ENCODE results near the gene LGALS8. TPM values are rescaled to one million over a fixed set of nuclear protein-coding genes. Genes with fewer than 3 reads are reported as not detected.
"Not testable (repeated sequence)": the region's sequence is repeated elsewhere in the genome, so short reads cannot be mapped to it uniquely, and the experiment has no call there.

LGALS8 gene
- total RNA-seq, 5 donors from 2014 or later (not counting 1 experiment from before 2014, with no cell fraction given), result 106 to 147 (median 124) TPM

- ChIA-PET CTCF (no interaction called here), POLR2A (no interaction called here)
- no peaks in the 10 kb centered on the region for H3K9me3 ChIP-seq
- no peaks in the 10 kb centered on the region for H3K4me1 ChIP-seq (ENCODE audit: control insufficient read depth in 1 of 2, extremely low read depth in 1 of 2, insufficient read depth in 2 of 2, low read length in 2 of 2)
- Mint-ChIP-seq H3K27me3 (no peaks in the 10 kb centered on the region), H3K4me3 (no peak overlapping the region), H3K9me3 (no peaks in the 10 kb centered on the region), H3K36me3 (peaks cover 55% of the 10 kb centered on the region), H3K4me1 (no peaks in the 10 kb centered on the region), H3K27ac (peak overlapping the region in 1 of 2 donors; percentile 60)
- peaks cover 17 to 91% of the 10 kb centered on the region in 2 donors for H3K36me3 ChIP-seq (ENCODE audit: control insufficient read depth in 2 of 2, extremely low read depth in 1 of 2, insufficient read depth in 1 of 2, low read length in 1 of 2)
- no peak overlapping the region for H3K27ac ChIP-seq (ENCODE audit: low read length)
- DNase-seq, result no peak
- no peaks in the 10 kb centered on the region for H3K27me3 ChIP-seq (replicated peaks in 1 of 2; ENCODE audit: control insufficient read depth in 2 of 2, extremely low read depth in 1 of 2, insufficient read depth in 2 of 2, low read length in 1 of 2)
- 70% methylated on average over 2 of the region's 2 CpGs for WGBS (ENCODE audit: insufficient coverage)
- H3K4me3 ChIP-seq (ENCODE audit: control insufficient read depth in 1 of 2, extremely low read depth in 1 of 2, low read length in 1 of 2), result no peak overlapping the region
- no peak for ATAC-seq (replicated peaks in 1 of 4)
Measured at GRCh38 chr1:236561976-236562375, 38.2 kb downstream of the LGALS8 start.

GRCh38 chr1:236565530-236565929 lies 41.7 kb downstream of the LGALS8 start:
- H3K4me1 Mint-ChIP-seq, result no peaks in the 10 kb centered on the region
- no peak overlapping the region for H3K4me3 ChIP-seq (ENCODE audit: control insufficient read depth in 1 of 2, extremely low read depth in 1 of 2, low read length in 1 of 2)
- WGBS (ENCODE audit: insufficient coverage), result no CpG with 5 or more reads among the region's 5 CpGs
- H3K36me3 ChIP-seq (ENCODE audit: control insufficient read depth in 2 of 2, extremely low read depth in 1 of 2, insufficient read depth in 1 of 2, low read length in 1 of 2), result peaks cover 17 to 86% of the 10 kb centered on the region in 2 donors
- DNase-seq (no peak), ATAC-seq (replicated peaks in 1 of 4) (no peak)
- no peaks in the 10 kb centered on the region for H3K9me3 Mint-ChIP-seq
- CTCF ChIA-PET, result interaction anchor here in 1 of 2 donors (0.7 kb wide), 1 partner anchor 54 kb away, joined by 3 read pairs; no protein-coding TSS in a partner anchor
- H3K4me3 Mint-ChIP-seq, result no peak overlapping the region
- H3K27me3 Mint-ChIP-seq, result no peaks in the 10 kb centered on the region
- no peaks in the 10 kb centered on the region for H3K4me1 ChIP-seq (ENCODE audit: control insufficient read depth in 1 of 2, extremely low read depth in 1 of 2, insufficient read depth in 2 of 2, low read length in 2 of 2)
- H3K27ac ChIP-seq (ENCODE audit: low read length), result no peak overlapping the region
- H3K27ac Mint-ChIP-seq, result no peak overlapping the region
- H3K27me3 ChIP-seq (replicated peaks in 1 of 2; ENCODE audit: control insufficient read depth in 2 of 2, extremely low read depth in 1 of 2, insufficient read depth in 2 of 2, low read length in 1 of 2), result no peaks in the 10 kb centered on the region
- POLR2A ChIA-PET, result no interaction called here
- H3K9me3 ChIP-seq, result no peaks in the 10 kb centered on the region
- peaks cover 61% of the 10 kb centered on the region for H3K36me3 Mint-ChIP-seq

- H3K36me3 Mint-ChIP-seq, result peaks cover 69% of the 10 kb centered on the region
- WGBS (ENCODE audit: insufficient coverage), result no CpG with 5 or more reads among the region's 2 CpGs
- Histone ChIP-seq H3K9me3 (no peaks in the 10 kb centered on the region), H3K4me1 (ENCODE audit: control insufficient read depth in 1 of 2, extremely low read depth in 1 of 2, insufficient read depth in 2 of 2, low read length in 2 of 2) (no peaks in the 10 kb centered on the region), H3K27ac (ENCODE audit: low read length) (no peak overlapping the region), H3K4me3 (ENCODE audit: control insufficient read depth in 1 of 2, extremely low read depth in 1 of 2, low read length in 1 of 2) (no peak overlapping the region), H3K27me3 (replicated peaks in 1 of 2; ENCODE audit: control insufficient read depth in 2 of 2, extremely low read depth in 1 of 2, insufficient read depth in 2 of 2, low read length in 1 of 2) (no peaks in the 10 kb centered on the region), H3K36me3 (ENCODE audit: control insufficient read depth in 2 of 2, extremely low read depth in 1 of 2, insufficient read depth in 1 of 2, low read length in 1 of 2) (peaks cover 20 to 93% of the 10 kb centered on the region in 2 donors)
- H3K4me3 Mint-ChIP-seq, result no peak overlapping the region
- no peaks in the 10 kb centered on the region for H3K4me1 Mint-ChIP-seq
- DNase-seq, result no peak
- ATAC-seq (replicated peaks in 1 of 4), result no peak
- ChIA-PET POLR2A (interaction anchor here (0.7 kb wide), 3 partner anchors 31 to 284 kb away, joined by 3 to 5 read pairs (median 5); no protein-coding TSS in a partner anchor), CTCF (no interaction called here)
- no peaks in the 10 kb centered on the region for H3K27me3 Mint-ChIP-seq
- no peak overlapping the region for H3K27ac Mint-ChIP-seq
- no peaks in the 10 kb centered on the region for H3K9me3 Mint-ChIP-seq
Measured at GRCh38 chr1:236568285-236568894, 44.6 kb downstream of the LGALS8 start.

- Histone ChIP-seq H3K4me3 (ENCODE audit: control insufficient read depth in 1 of 2, extremely low read depth in 1 of 2, low read length in 1 of 2) (no peak overlapping the region), H3K4me1 (ENCODE audit: control insufficient read depth in 1 of 2, extremely low read depth in 1 of 2, insufficient read depth in 2 of 2, low read length in 2 of 2) (no peaks in the 10 kb centered on the region), H3K36me3 (ENCODE audit: control insufficient read depth in 2 of 2, extremely low read depth in 1 of 2, insufficient read depth in 1 of 2, low read length in 1 of 2) (peaks cover 9 to 78% of the 10 kb centered on the region in 2 donors), H3K27ac (ENCODE audit: low read length) (no peak overlapping the region), H3K27me3 (replicated peaks in 1 of 2; ENCODE audit: control insufficient read depth in 2 of 2, extremely low read depth in 1 of 2, insufficient read depth in 2 of 2, low read length in 1 of 2) (no peaks in the 10 kb centered on the region), H3K9me3 (no peaks in the 10 kb centered on the region)
- H3K9me3 Mint-ChIP-seq, result no peaks in the 10 kb centered on the region
- no peak overlapping the region for H3K27ac Mint-ChIP-seq
- H3K36me3 Mint-ChIP-seq, result peaks cover 47% of the 10 kb centered on the region
- DNase-seq, result no peak
- CTCF ChIA-PET, result no interaction called here
- ATAC-seq (replicated peaks in 1 of 4), result no peak
- H3K27me3 Mint-ChIP-seq, result no peaks in the 10 kb centered on the region
- POLR2A ChIA-PET, result interaction anchor here in 1 of 2 donors (0.5 kb wide), 1 partner anchor 424 kb away, joined by 4 read pairs; no protein-coding TSS in a partner anchor
- no peak overlapping the region for H3K4me3 Mint-ChIP-seq
- no CpG with 5 or more reads among the region's 3 CpGs for WGBS (ENCODE audit: insufficient coverage)
- no peaks in the 10 kb centered on the region for H3K4me1 Mint-ChIP-seq
Measured at GRCh38 chr1:236575523-236575922, 51.7 kb downstream of the LGALS8 start.

GRCh38 chr1:236576004-236576403 lies 52.2 kb downstream of the LGALS8 start:
- ChIA-PET CTCF (no interaction called here), POLR2A (interaction anchor here in 1 of 2 donors (0.5 kb wide), 1 partner anchor 308 kb away, joined by 3 read pairs; no protein-coding TSS in a partner anchor)
- Histone ChIP-seq H3K4me3 (ENCODE audit: control insufficient read depth in 1 of 2, extremely low read depth in 1 of 2, low read length in 1 of 2) (no peak overlapping the region), H3K9me3 (no peaks in the 10 kb centered on the region), H3K27ac (ENCODE audit: low read length) (no peak overlapping the region), H3K4me1 (ENCODE audit: control insufficient read depth in 1 of 2, extremely low read depth in 1 of 2, insufficient read depth in 2 of 2, low read length in 2 of 2) (no peaks in the 10 kb centered on the region), H3K36me3 (ENCODE audit: control insufficient read depth in 2 of 2, extremely low read depth in 1 of 2, insufficient read depth in 1 of 2, low read length in 1 of 2) (peaks cover 9 to 75% of the 10 kb centered on the region in 2 donors), H3K27me3 (replicated peaks in 1 of 2; ENCODE audit: control insufficient read depth in 2 of 2, extremely low read depth in 1 of 2, insufficient read depth in 2 of 2, low read length in 1 of 2) (no peaks in the 10 kb centered on the region)
- no peak for ATAC-seq (replicated peaks in 1 of 4)
- Mint-ChIP-seq H3K9me3 (no peaks in the 10 kb centered on the region), H3K4me1 (no peaks in the 10 kb centered on the region), H3K27me3 (no peaks in the 10 kb centered on the region), H3K4me3 (no peak overlapping the region), H3K27ac (no peak overlapping the region), H3K36me3 (peaks cover 48% of the 10 kb centered on the region)
- no peak for DNase-seq
- 43% methylated on average over 1 of the region's 2 CpGs for WGBS (ENCODE audit: insufficient coverage)

GRCh38 chr1:236577041-236577440 lies 53.3 kb downstream of the LGALS8 start:
- H3K4me3 Mint-ChIP-seq; POLR2A ChIA-PET; H3K9me3 ChIP-seq; H3K27ac Mint-ChIP-seq; H3K27ac ChIP-seq (ENCODE audit: low read length); H3K27me3 ChIP-seq (replicated peaks in 1 of 2; ENCODE audit: control insufficient read depth in 2 of 2, extremely low read depth in 1 of 2, insufficient read depth in 2 of 2, low read length in 1 of 2); ATAC-seq (replicated peaks in 1 of 4); DNase-seq; H3K9me3 Mint-ChIP-seq; H3K4me1 Mint-ChIP-seq; H3K4me1 ChIP-seq (ENCODE audit: control insufficient read depth in 1 of 2, extremely low read depth in 1 of 2, insufficient read depth in 2 of 2, low read length in 2 of 2); H3K27me3 Mint-ChIP-seq; H3K4me3 ChIP-seq (ENCODE audit: control insufficient read depth in 1 of 2, extremely low read depth in 1 of 2, low read length in 1 of 2): not testable (repeated sequence)
- peaks cover 5 to 73% of the 10 kb centered on the region in 2 donors for H3K36me3 ChIP-seq (ENCODE audit: control insufficient read depth in 2 of 2, extremely low read depth in 1 of 2, insufficient read depth in 1 of 2, low read length in 1 of 2)
- WGBS (ENCODE audit: insufficient coverage), result 80% methylated on average over 2 of the region's 7 CpGs
- H3K36me3 Mint-ChIP-seq, result peaks cover 49% of the 10 kb centered on the region
- CTCF ChIA-PET, result interaction anchor here in 1 of 2 donors (0.7 kb wide), 1 partner anchor 720 kb away, joined by 4 read pairs; no protein-coding TSS in a partner anchor

All from T-cell (primary cell).